GM23248 (cell line): ENCODE data around the gene SDF2L1.

ENCODE experiments used
- EZH2 ChIP-seq: fragments of 200-600 bp; sonication (generic); IDR thresholded peaks from 2 replicates; pipeline ENCODE4 v1.6.1; 2018; ENCODE audit warnings: antibody characterized with exemption, mild to moderate bottlenecking; ENCODE audit not compliant: insufficient read depth, poor library complexity, severe bottlenecking
- EZH2phosphoT487 ChIP-seq: fragments of 200-600 bp; sonication (generic); IDR thresholded peaks from 2 replicates; pipeline ENCODE4 v1.6.1; 2018; ENCODE audit warnings: antibody characterized with exemption, moderate library complexity, mild to moderate bottlenecking, low read depth; ENCODE audit not compliant: insufficient read depth

DNA sequence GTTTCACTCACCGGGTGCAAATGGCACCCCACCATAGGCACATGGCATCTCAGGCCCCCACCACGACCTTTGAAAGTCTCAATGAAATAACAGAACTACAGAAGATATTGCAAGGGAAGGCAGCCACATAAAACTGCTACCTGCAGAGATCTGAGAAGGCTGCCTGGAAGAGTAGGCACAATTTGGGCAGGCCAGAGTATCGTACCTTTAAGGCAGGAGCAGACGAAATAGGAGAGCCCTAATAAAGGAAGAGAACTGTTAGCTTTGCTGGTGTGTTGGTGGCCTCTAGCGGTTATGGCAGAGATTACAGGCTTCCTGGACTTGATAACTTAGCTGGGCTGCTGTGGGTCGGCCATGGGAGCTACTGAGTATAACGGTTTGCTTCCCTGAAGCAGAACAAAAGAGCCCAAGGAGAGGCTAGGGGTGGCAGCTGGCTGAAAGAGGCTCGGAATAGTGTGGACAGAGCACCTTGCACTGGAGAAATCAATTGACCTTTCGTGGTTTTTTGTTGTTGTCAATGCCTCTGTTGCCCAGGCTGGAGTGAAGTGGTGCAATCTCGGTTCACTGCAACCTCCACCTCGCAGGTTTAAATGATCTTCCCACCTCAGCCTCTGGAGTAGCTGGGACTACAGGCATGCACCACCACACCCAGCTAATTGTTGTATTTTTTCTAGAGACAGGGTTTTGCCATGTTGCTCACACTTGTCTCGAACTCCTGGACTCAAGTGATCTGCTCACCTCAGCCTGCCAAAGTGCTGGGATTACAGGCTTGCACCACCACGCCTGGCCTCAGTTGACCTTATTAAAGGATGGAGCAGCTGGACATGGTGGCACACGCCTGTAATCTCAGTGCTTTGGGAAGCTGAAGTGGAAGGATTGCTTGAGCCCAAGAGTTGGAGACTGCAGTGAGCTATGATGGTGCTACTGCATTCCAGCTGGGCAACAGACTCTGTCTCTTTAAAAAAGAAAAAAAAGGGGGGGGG, 4.8 kb downstream of the SDF2L1 start:
- TF ChIP-seq EZH2, result no peak
- no peak for TF ChIP-seq EZH2phosphoT487
